H1 (cell line): Measurements from ENCODE around the gene FAM193A. TPM values are rescaled to one million over a fixed set of nuclear protein-coding genes. Genes with fewer than 3 reads are reported as not detected.

Experiments used
- CTCF ChIA-PET: fragments of 300-600 bp; sonication (Branson Sonifier 250); formaldehyde crosslinking; loops from one replicate; lab custom pipeline; 2021; ENCODE audit not compliant: partially characterized antibody; lab: Charles Lee
- POLR2A ChIA-PET: fragments of 300-600 bp; sonication (Branson Sonifier 250); formaldehyde crosslinking; loops from one replicate; lab custom pipeline; 2021; ENCODE audit warnings: inconsistent platforms; ENCODE audit not compliant: partially characterized antibody; lab: Charles Lee
- DNase-seq, 2 experiments: peaks; one replicate each; pipeline versions ENCODE4 v3.0.0 to v3.0.0-alpha.2; 2010 to 2022; ENCODE audit warnings: low spot score in 2 of 2, low read depth in 1 of 2, mixed read lengths in 1 of 2
- FAIRE-seq: peaks from 2 replicates; lab custom pipeline; 2011; peaks lifted over from hg19 to GRCh38; lab: Jason Lieb, UNC
- H2AFZ ChIP-seq: 2 replicates; pipeline ENCODE4 v1.8.1; 2012; ENCODE audit warnings: low read length, inconsistent platforms
- H2AK5ac ChIP-seq: 2 replicates; pipeline ENCODE4 v1.6.1; 2013; ENCODE audit warnings: low read depth, low read length
- H2BK120ac ChIP-seq: replicated peaks from 2 replicates; pipeline ENCODE3; 2013; ENCODE audit warnings: low read depth, low read length, inconsistent platforms
- H2BK12ac ChIP-seq: 2 replicates; pipeline ENCODE4 v1.6.1; 2013; ENCODE audit warnings: low read depth, low read length
- H2BK15ac ChIP-seq: 2 replicates; pipeline ENCODE4 v1.6.1; 2013; ENCODE audit warnings: low read length
- H2BK20ac ChIP-seq: 2 replicates; pipeline ENCODE4 v1.6.1; 2013; ENCODE audit warnings: low read length
- H2BK5ac ChIP-seq: 2 replicates; pipeline ENCODE4 v1.6.1; 2013; ENCODE audit warnings: low read depth, low read length
- H3K14ac ChIP-seq: 2 replicates; pipeline ENCODE4 v1.6.1; 2013; ENCODE audit warnings: inconsistent platforms; ENCODE audit not compliant: insufficient read length
- H3K18ac ChIP-seq: 2 replicates; pipeline ENCODE4 v1.6.1; 2013; ENCODE audit warnings: low read length; ENCODE audit errors: extremely low read depth
- H3K23ac ChIP-seq: 2 replicates; pipeline ENCODE4 v1.6.1; 2013; ENCODE audit warnings: inconsistent platforms; ENCODE audit not compliant: insufficient read length
- H3K23me2 ChIP-seq: 2 replicates; pipeline ENCODE4 v1.6.1; 2013; ENCODE audit warnings: low read depth, low read length
- H3K27ac ChIP-seq: 2 replicates; pipeline ENCODE4 v1.6.1; 2011; ENCODE audit warnings: low read depth, low read length, inconsistent platforms
- H3K27me3 ChIP-seq, 4 experiments: replicated peaks in 1 of 4; 1 replicate in 1 of 4; 2 replicates in 3 of 4; pipeline versions ENCODE4 v1.6.1 to v1.8.1; 2011 to 2013; ENCODE audit warnings: low read length in 3 of 4, mild to moderate bottlenecking in 3 of 4, inconsistent platforms in 2 of 4, mixed read lengths in 2 of 4, moderate library complexity in 1 of 4; ENCODE audit not compliant: control insufficient read depth in 3 of 4, insufficient read depth in 3 of 4; ENCODE audit errors: extremely low read depth in 1 of 4
- H3K36me3 ChIP-seq, 4 experiments: 2 replicates each; pipeline versions ENCODE4 v1.6.1 to v1.8.1; 2011 to 2013; ENCODE audit warnings: mild to moderate bottlenecking in 4 of 4, low read length in 3 of 4, moderate library complexity in 2 of 4, control low read depth in 1 of 4, inconsistent platforms in 1 of 4; ENCODE audit not compliant: insufficient read depth in 4 of 4, control insufficient read depth in 2 of 4
- H3K4ac ChIP-seq: replicated peaks from 2 replicates; pipeline ENCODE3; 2013; ENCODE audit warnings: low read length, low read depth, mixed read lengths, inconsistent platforms; ENCODE audit not compliant: insufficient read length
- H3K4me1 ChIP-seq, 4 experiments: replicated peaks in 1 of 4; 1 replicate in 1 of 4; 2 replicates in 3 of 4; pipeline versions ENCODE4 v1.6.1 to v1.8.1; 2011 to 2013; ENCODE audit warnings: low read length in 3 of 4, inconsistent platforms in 2 of 4, mixed read lengths in 1 of 4; ENCODE audit not compliant: insufficient read depth in 4 of 4, control insufficient read depth in 3 of 4
- H3K4me2 ChIP-seq, 2 experiments: 2 replicates each; pipeline versions ENCODE4 v1.6.1 to v1.8.1; 2011 to 2013; ENCODE audit warnings: low read depth in 2 of 2, low read length in 2 of 2, control low read depth in 1 of 2, inconsistent platforms in 1 of 2, mild to moderate bottlenecking in 1 of 2; ENCODE audit not compliant: insufficient read depth in 1 of 2
- H3K4me3 ChIP-seq, 4 experiments: fragments of 200-600, 300-600 bp in 1 of 4; sonication (generic), shearing (Covaris generic), sonication (Bioruptor Twin) in 1 of 4; 2 replicates each; pipeline versions ENCODE4 v1.5.1 to v1.8.1; 2011 to 2016; ENCODE audit warnings: low read length in 4 of 4, low read depth in 3 of 4, control low read depth in 2 of 4, inconsistent platforms in 2 of 4, mild to moderate bottlenecking in 2 of 4, mixed read lengths in 1 of 4, moderate library complexity in 1 of 4; ENCODE audit not compliant: insufficient read depth in 2 of 4; ENCODE audit errors: extremely low read depth in 1 of 4
- H3K56ac ChIP-seq: replicated peaks from 2 replicates; pipeline ENCODE3; 2013; ENCODE audit warnings: low read depth, mild to moderate bottlenecking, mixed read lengths, low read length, inconsistent platforms; ENCODE audit not compliant: insufficient read length
- H3K79me1 ChIP-seq: 2 replicates; pipeline ENCODE4 v1.6.1; 2013; ENCODE audit warnings: low read depth, low read length, control low read depth
- H3K79me2 ChIP-seq, 2 experiments: 2 replicates each; pipeline versions ENCODE4 v1.6.1 to v1.8.1; 2012 to 2013; ENCODE audit warnings: low read length in 2 of 2, mild to moderate bottlenecking in 2 of 2, inconsistent platforms in 1 of 2; ENCODE audit not compliant: insufficient read depth in 2 of 2, control insufficient read depth in 1 of 2
- H3K9ac ChIP-seq, 4 experiments: replicated peaks in 1 of 4; 1 replicate in 1 of 4; 2 replicates in 3 of 4; pipeline versions ENCODE4 v1.6.1 to v1.8.1; 2011 to 2013; ENCODE audit warnings: low read depth in 3 of 4, low read length in 3 of 4, control low read depth in 2 of 4, mild to moderate bottlenecking in 2 of 4, moderate library complexity in 2 of 4, inconsistent platforms in 1 of 4; ENCODE audit errors: extremely low read depth in 1 of 4
- H3K9me3 ChIP-seq, 2 experiments: 2 replicates each; pipeline versions ENCODE4 v1.6.1 to v1.8.1; 2012 to 2013; ENCODE audit warnings: mild to moderate bottlenecking in 2 of 2, moderate library complexity in 2 of 2, control low read depth in 1 of 2, inconsistent platforms in 1 of 2, low read depth in 1 of 2, low read length in 1 of 2, mixed read lengths in 1 of 2; ENCODE audit not compliant: insufficient read depth in 2 of 2
- H4K20me1 ChIP-seq, 2 experiments: replicated peaks in 1 of 2; 2 replicates each; pipeline versions ENCODE3 to v1.8.1; 2011 to 2013; ENCODE audit warnings: inconsistent platforms in 2 of 2, low read length in 2 of 2, mild to moderate bottlenecking in 1 of 2; ENCODE audit not compliant: insufficient read depth in 2 of 2, control insufficient read depth in 1 of 2
- H4K5ac ChIP-seq: 2 replicates; pipeline ENCODE4 v1.6.1; 2013; ENCODE audit warnings: low read length, low read depth, mixed read lengths, inconsistent platforms; ENCODE audit not compliant: insufficient read length
- H4K8ac ChIP-seq: 2 replicates; pipeline ENCODE4 v1.8.0; 2013; ENCODE audit warnings: mild to moderate bottlenecking, moderate library complexity, low read length, inconsistent platforms; ENCODE audit not compliant: insufficient read depth; ENCODE audit errors: extremely low read depth
- H4K91ac ChIP-seq: replicated peaks from 2 replicates; pipeline ENCODE3; 2013; ENCODE audit warnings: low read length, mixed read lengths, inconsistent platforms; ENCODE audit not compliant: insufficient read length
- EGR1 ChIP-seq: IDR thresholded peaks from 2 replicates; pipeline ENCODE4 v1.6.1; 2011; ENCODE audit warnings: low read depth, low read length, borderline replicate concordance
- EZH2 ChIP-seq: fragments of 200-600 bp; sonication (generic); IDR thresholded peaks from 2 replicates; pipeline ENCODE4 v1.7.1; 2012; ENCODE audit warnings: low read depth, mild to moderate bottlenecking, moderate library complexity, low read length, inconsistent platforms; ENCODE audit not compliant: severe bottlenecking
- SIX5 ChIP-seq: IDR thresholded peaks from 2 replicates; pipeline ENCODE4 v1.6.1; 2011; ENCODE audit warnings: mild to moderate bottlenecking, low read depth, low read length
- SRF ChIP-seq: IDR thresholded peaks from 2 replicates; pipeline ENCODE4 v1.6.1; 2011; ENCODE audit warnings: mild to moderate bottlenecking, low read depth, low read length, moderate library complexity
- WGBS, 2 experiments: shearing (Covaris generic) in 1 of 2; methylation state at CpG; one replicate each; pipeline versions ENCODE4 v1.1.6 to v1.1.7; 2013 to 2015; ENCODE audit warnings: low lambda C conversion rate in 2 of 2, mixed read lengths in 2 of 2, inconsistent platforms in 1 of 2, low coverage in 1 of 2, missing lambda C conversion rate in 1 of 2; ENCODE audit not compliant: insufficient replicate concordance in 2 of 2, insufficient coverage in 1 of 2, insufficient read length in 1 of 2; ENCODE audit errors: extremely low coverage in 1 of 2, missing lambda C conversion rate in 1 of 2; 5-methylcytosine and 5-hydroxymethylcytosine counted together
- polyA plus RNA-seq, 7 experiments: library from polyadenylated mRNA; depleted of rRNA in 3 of 7; stranded (reverse) in 5 of 7; unstranded in 2 of 7; fragments of >200 nt in 5 of 7; fragments of 200-250 nt in 2 of 7; gene quantifications; 1 replicate in 5 of 7; 2 replicates in 1 of 7; 4 replicates in 1 of 7; pipeline versions ENCODE4 v1.2.1 to v1.2.3, GENCODE V29; 2011 to 2013; ENCODE audit warnings: missing spikeins in 2 of 7, mixed read lengths in 2 of 7
- total RNA-seq: library from RNA; stranded (reverse); fragmentation: NEBNext Ultra II Directional; extraction: Animal tissue kit (Norgen Biotek cat#: 25700); gene quantifications from 2 replicates; pipeline ENCODE4 v1.2.1, GENCODE V29; 2021

Gene FAM193A
- total and polyA plus RNA-seq, 2 of the 8 experiments (the other 6 are each of a cell fraction or from before 2014, with no cell fraction given) = 8.7 to 26.2 TPM

GRCh38 chr4:2649604-2650114 lies 113.2 kb downstream of the FAM193A start:
- H2BK5ac ChIP-seq = no peak overlapping the region
- H4K20me1 ChIP-seq = peaks cover 0 to 5% of the 10 kb centered on the region in 2 experiments
- H3K79me1 ChIP-seq = no peaks in the 10 kb centered on the region; the same call in none of the 2 replicates
- H2BK120ac ChIP-seq = no peak overlapping the region
- no peak overlapping the region for H4K91ac ChIP-seq
- H3K56ac ChIP-seq = no peak overlapping the region
- H3K79me2 ChIP-seq = no peaks in the 10 kb centered on the region
- no peak overlapping the region for H2AFZ ChIP-seq
- CTCF ChIA-PET = no interaction called here
- H4K8ac ChIP-seq = no peak overlapping the region
- no peak for FAIRE-seq
- no peak overlapping the region for H4K5ac ChIP-seq
- no peak overlapping the region for H2BK15ac ChIP-seq
- H3K27ac ChIP-seq = no peak overlapping the region
- no peaks in the 10 kb centered on the region for H3K23me2 ChIP-seq
- POLR2A ChIA-PET = no interaction called here
- no peak overlapping the region for H3K9ac ChIP-seq
- no peak overlapping the region for H3K14ac ChIP-seq
- peaks cover 13 to 37% (median 26%) of the 10 kb centered on the region in 4 experiments; a peak in 7 of 8 replicates for H3K36me3 ChIP-seq
- H3K4me2 ChIP-seq = no peak overlapping the region
- H3K18ac ChIP-seq = no peak overlapping the region
- no peak overlapping the region for H2BK12ac ChIP-seq
- H3K4me3 ChIP-seq = no peak overlapping the region
- no peak overlapping the region for H2BK20ac ChIP-seq
- H3K4me1 ChIP-seq = no peaks in the 10 kb centered on the region
- H3K23ac ChIP-seq = no peak overlapping the region
- no peak overlapping the region for H3K4ac ChIP-seq
- H3K9me3 ChIP-seq = peaks cover 0 to 3% of the 10 kb centered on the region in 2 experiments; a peak in 1 of 4 replicates
- H3K27me3 ChIP-seq = no peaks in the 10 kb centered on the region
- no peak overlapping the region for H2AK5ac ChIP-seq
- 92% methylated on average over 5 of the region's 5 CpGs; no CpG with 5 or more reads in 1 of the 2 experiments for WGBS, 2 experiments
- DNase-seq = no peak
- no peak for TF ChIP-seq EGR1
- no peak for TF ChIP-seq SRF
- no peak for TF ChIP-seq SIX5
- TF ChIP-seq EZH2 = no peak
